Superior temporal gyrus (tissue), 1 donor: ENCODE results near the gene DENR.
"Not testable (repeated sequence)": the region's sequence is repeated elsewhere in the genome, so short reads cannot be mapped to it uniquely, and the experiment has no call there.

Source experiments
- DNase-seq: peaks from one replicate; pipeline ENCODE4 v3.0.0-alpha.2; 2016; ENCODE audit errors: extremely low spot score

Gene DENR

GRCh38 chr12:122740351-122740750, 12.3 kb upstream of the DENR start:
- no peak for DNase-seq

GRCh38 chr12:122743895-122744525, 8.6 kb upstream of the DENR start:
- no peak for DNase-seq

- DNase-seq = no peak
These were observed 5.1 kb upstream of the DENR start for GRCh38 chr12:122747224-122748135.

GRCh38 chr12:122749569-122750332, 2.9 kb upstream of the DENR start:
- DNase-seq = no peak

- not testable (repeated sequence) for DNase-seq
These were observed 1.7 kb upstream of the DENR start for GRCh38 chr12:122750781-122751515.

- no peak for DNase-seq
These were observed 661 bp downstream of the DENR start for GRCh38 chr12:122753319-122753650.

- DNase-seq = no peak
These were observed 2.2 kb downstream of the DENR start for GRCh38 chr12:122754790-122755189.

GRCh38 chr12:122757568-122757967, 4.9 kb downstream of the DENR start:
- DNase-seq = no peak

- DNase-seq = no peak
These were observed 32.9 kb downstream of the DENR start for GRCh38 chr12:122785503-122785902.

GRCh38 chr12:122788387-122788786, 35.8 kb downstream of the DENR start:
- DNase-seq = peak; percentile 27

- DNase-seq = no peak
These were observed 37.0 kb downstream of the DENR start for GRCh38 chr12:122789637-122790036.

GRCh38 chr12:122790393-122791075, 37.9 kb downstream of the DENR start:
- DNase-seq = no peak

GRCh38 chr12:122793685-122794106, 41.1 kb downstream of the DENR start:
- peak; percentile 92 for DNase-seq

GRCh38 chr12:122795807-122796206, 43.2 kb downstream of the DENR start:
- no peak for DNase-seq

GRCh38 chr12:122799641-122800243, 47.1 kb downstream of the DENR start:
- no peak for DNase-seq

GRCh38 chr12:122803937-122804336, 51.3 kb downstream of the DENR start:
- DNase-seq = no peak

GRCh38 chr12:122804957-122805356, 52.3 kb downstream of the DENR start:
- not testable (repeated sequence) for DNase-seq

- no peak for DNase-seq
These were observed 55.0 kb downstream of the DENR start for GRCh38 chr12:122807651-122808050.

- no peak for DNase-seq
These were observed 59.2 kb downstream of the DENR start for GRCh38 chr12:122811777-122812176.

- DNase-seq = no peak
These were observed 60.7 kb downstream of the DENR start for GRCh38 chr12:122813310-122813713.
